Activated naive CD8-positive, alpha-beta T cell (primary cell): ENCODE measurements around the gene CAPN10.
"Not testable (repeated sequence)": the region's sequence is repeated elsewhere in the genome, so short reads cannot be mapped to it uniquely, and the experiment has no call there.

ENCODE experiments used
- H3K27ac Mint-ChIP-seq: one replicate; pipeline ENCODE4 v1.8.0; 2021; ENCODE audit warnings: mixed read lengths
- H3K27me3 Mint-ChIP-seq: one replicate; pipeline ENCODE4 v1.8.0; 2021; ENCODE audit warnings: mixed read lengths
- H3K36me3 Mint-ChIP-seq: one replicate; pipeline ENCODE4 v1.8.0; 2021; ENCODE audit warnings: mixed read lengths
- H3K4me1 Mint-ChIP-seq: one replicate; pipeline ENCODE4 v1.8.0; 2021; ENCODE audit warnings: low read depth, mixed read lengths
- H3K4me3 Mint-ChIP-seq: one replicate; pipeline ENCODE4 v1.8.0; 2021; ENCODE audit warnings: mild to moderate bottlenecking, mixed read lengths
- H3K9me3 Mint-ChIP-seq: one replicate; pipeline ENCODE4 v1.8.0; 2021; ENCODE audit warnings: low read depth, mixed read lengths

The CAPN10 gene

DNA sequence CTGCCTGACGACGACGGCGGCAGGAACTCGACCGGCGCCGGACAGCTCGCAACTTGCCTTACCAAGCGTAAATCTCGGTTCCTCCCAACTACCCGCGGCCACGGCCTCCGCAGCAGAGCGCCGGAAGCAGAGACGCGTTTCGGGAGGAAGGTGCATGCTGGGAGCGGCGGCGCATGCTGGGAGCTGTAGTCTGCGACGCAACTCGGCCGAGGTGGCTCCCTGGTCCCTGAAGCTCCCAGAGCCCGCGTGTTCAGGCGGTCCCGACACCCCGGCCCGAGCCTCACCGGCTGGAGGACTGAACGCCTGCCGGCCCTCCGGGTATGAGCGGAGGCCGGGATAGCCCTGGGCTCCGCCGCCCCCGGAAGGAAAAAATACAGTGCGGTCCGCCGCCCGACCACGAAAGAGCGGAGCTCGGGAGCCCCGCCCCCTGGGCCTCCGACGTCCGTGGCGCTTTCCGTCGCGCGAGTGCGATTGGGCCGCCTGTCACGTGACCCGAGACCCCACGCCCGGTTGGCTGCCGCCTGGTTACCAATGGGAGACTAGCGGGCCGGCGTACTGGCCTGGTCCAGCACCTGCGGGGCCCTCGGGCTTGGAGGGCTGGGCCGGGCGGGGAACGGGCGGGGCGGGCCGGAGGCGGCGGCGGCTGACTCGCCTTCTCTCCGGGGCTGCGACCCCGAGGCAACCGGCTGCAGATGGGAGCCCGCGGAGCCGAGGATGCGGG is at the start of gene CAPN10:
Gene CAPN10 (plus strand): TSS at position 537 of the 721 bp plus-strand sequence. CDS start 178 bp downstream, at position 715.
- Mint-ChIP-seq H3K4me3 (peak within 1 kb of the TSS; percentile 97), H3K27ac (peak within 1 kb of the TSS; percentile 85), H3K36me3 (peaks cover 1% of the 10 kb centered on the region), H3K27me3 (no peaks in the 10 kb centered on the region), H3K9me3 (no peaks in the 10 kb centered on the region), H3K4me1 (peaks cover 49% of the 10 kb centered on the region)

DNA sequence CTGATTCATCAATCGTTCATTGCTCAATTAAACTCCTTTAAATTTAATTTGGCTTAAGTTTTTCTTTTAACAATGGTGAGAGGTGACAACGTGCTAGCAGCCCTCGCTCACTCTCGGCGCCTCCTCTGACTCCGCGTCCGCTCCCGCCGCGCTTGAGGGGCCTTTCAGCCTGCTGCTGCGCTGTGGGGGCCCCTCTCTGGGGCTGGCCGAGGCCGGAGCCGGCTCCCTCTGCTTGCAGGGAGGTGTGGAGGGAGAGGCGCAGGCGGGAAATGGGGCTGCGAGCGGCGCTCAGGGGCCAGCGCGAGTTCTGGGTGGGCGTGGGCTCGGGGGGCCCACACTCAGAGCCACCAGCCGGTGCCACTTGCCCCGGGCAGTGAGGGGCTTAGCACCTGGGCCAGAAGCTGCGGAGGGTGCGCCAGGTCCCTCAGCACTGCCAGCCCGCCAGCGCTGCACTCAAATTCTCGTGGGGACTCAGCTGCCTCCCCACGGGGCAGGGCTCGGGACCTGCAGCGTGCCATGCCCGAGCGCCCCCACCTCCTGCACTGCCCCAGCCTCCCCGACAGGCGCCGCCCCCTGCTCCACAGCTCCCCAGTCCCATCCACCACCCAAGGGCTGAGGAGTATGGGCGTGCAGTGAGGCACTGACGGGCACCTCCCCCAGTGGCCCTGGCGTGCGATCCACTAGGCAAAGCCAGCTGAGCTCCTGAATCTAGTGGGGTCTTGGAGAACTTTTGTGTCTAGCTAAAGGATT is 48.3 kb upstream of the CAPN10 start:
- H3K36me3 Mint-ChIP-seq = peaks cover 30% of the 10 kb centered on the region
- peaks cover 14% of the 10 kb centered on the region for H3K4me1 Mint-ChIP-seq

DNA sequence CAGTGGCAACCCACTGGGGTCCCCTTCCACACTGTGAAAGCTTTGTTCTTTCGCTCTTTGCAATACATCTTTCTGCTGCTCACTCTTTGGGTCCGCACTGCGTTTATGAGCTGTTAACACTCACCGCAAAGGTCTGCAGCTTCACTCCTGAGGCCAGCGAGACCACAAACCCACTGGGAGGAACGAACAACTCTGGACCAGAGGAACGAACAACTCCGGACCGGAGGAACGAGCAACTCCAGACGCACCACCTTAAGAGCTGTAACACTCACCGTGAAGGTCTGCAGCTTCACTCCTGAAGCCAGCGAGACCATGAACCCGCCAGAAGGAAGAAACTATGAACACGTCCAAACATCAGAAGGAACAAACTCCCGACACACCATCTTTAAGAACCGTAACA is 47.4 kb upstream of the CAPN10 start:
- Mint-ChIP-seq H3K36me3 (peaks cover 29% of the 10 kb centered on the region), H3K4me1 (peaks cover 16% of the 10 kb centered on the region)
- not testable (repeated sequence) for H3K9me3 Mint-ChIP-seq, H3K27ac Mint-ChIP-seq, H3K4me3 Mint-ChIP-seq, H3K27me3 Mint-ChIP-seq

More for the DNA sequence above, 48.3 kb upstream of the CAPN10 start:
- H3K4me3 Mint-ChIP-seq = no peak overlapping the region
- H3K9me3 Mint-ChIP-seq = no peaks in the 10 kb centered on the region
- H3K27ac Mint-ChIP-seq = no peak overlapping the region
- H3K27me3 Mint-ChIP-seq = no peaks in the 10 kb centered on the region

GRCh38 chr2:240539906-240540305 is 46.6 kb upstream of the CAPN10 start:
- H3K4me1 Mint-ChIP-seq = peaks cover 17% of the 10 kb centered on the region
- no peak overlapping the region for H3K4me3 Mint-ChIP-seq
- no peaks in the 10 kb centered on the region for H3K27me3 Mint-ChIP-seq
- H3K27ac Mint-ChIP-seq = no peak overlapping the region
- no peaks in the 10 kb centered on the region for H3K9me3 Mint-ChIP-seq
- peaks cover 29% of the 10 kb centered on the region for H3K36me3 Mint-ChIP-seq

- no peaks in the 10 kb centered on the region for H3K9me3 Mint-ChIP-seq
- no peaks in the 10 kb centered on the region for H3K27me3 Mint-ChIP-seq
- peaks cover 19% of the 10 kb centered on the region for H3K36me3 Mint-ChIP-seq
- H3K4me3 Mint-ChIP-seq = no peak overlapping the region
- peaks cover 12% of the 10 kb centered on the region for H3K4me1 Mint-ChIP-seq
- H3K27ac Mint-ChIP-seq = no peak overlapping the region
Observed at GRCh38 chr2:240551288-240551687, 35.2 kb upstream of the CAPN10 start.

DNA sequence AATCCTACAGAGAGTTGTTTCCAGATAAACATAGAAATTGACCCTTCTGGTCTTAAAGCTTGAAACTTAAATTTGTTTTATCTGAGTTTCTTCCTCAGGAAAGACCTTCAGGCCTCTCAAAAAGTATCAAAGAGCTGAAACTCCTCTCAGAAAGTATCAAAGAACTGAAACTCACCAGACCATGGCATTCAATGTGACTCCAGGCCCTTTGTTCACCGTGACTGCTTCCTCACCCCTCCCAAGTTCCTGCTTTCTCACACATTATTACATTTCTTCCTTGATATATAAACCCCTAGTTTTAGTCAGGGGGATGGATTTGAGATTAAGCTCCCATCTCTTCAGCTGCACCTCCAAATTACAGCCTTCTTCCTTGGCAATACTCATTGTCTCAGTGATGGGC is 34.7 kb upstream of the CAPN10 start:
- no peaks in the 10 kb centered on the region for H3K27me3 Mint-ChIP-seq
- H3K4me1 Mint-ChIP-seq = peaks cover 17% of the 10 kb centered on the region
- no peak overlapping the region for H3K27ac Mint-ChIP-seq
- H3K36me3 Mint-ChIP-seq = peaks cover 19% of the 10 kb centered on the region
- H3K9me3 Mint-ChIP-seq = no peaks in the 10 kb centered on the region
- H3K4me3 Mint-ChIP-seq = no peak overlapping the region

GRCh38 chr2:240553956-240554480 is 32.5 kb upstream of the CAPN10 start:
- no peak overlapping the region for H3K4me3 Mint-ChIP-seq
- H3K4me1 Mint-ChIP-seq = peaks cover 28% of the 10 kb centered on the region
- no peaks in the 10 kb centered on the region for H3K27me3 Mint-ChIP-seq
- no peaks in the 10 kb centered on the region for H3K9me3 Mint-ChIP-seq
- no peak overlapping the region for H3K27ac Mint-ChIP-seq
- peaks cover 20% of the 10 kb centered on the region for H3K36me3 Mint-ChIP-seq

DNA sequence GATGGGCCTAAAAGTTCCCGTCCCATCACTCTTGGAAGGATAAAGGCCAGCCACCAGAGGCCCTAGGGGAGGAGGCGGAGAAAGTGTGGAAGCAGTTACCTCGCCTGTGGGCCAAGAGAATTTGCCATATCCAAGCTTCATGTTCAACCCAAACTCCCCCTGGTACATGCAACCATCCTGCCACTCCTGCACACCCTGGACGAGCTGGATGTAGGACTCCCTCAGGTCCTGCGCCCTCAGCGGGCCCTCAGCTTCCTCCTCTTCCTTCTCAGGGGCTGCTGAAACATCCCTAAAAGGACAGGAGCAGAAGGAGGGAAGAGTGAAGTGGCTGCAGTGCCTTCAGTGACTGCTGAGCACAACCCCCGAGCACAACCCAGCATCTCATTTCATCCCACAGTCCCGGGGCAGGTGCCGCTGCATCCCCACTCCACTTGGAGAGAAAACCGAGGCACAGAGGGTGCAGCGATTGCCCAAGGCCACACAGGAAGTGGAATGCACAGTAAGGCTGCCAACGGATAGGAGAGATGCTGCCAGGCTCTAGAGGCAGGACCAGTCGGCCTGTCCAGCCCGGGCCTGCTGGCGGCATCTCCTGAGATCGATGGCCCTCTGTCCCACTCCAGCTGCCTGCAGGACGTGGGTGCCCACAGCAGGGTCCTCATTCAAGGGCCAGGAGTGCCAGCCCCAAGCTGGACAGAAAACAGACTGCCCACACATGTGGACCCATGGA is 31.6 kb upstream of the CAPN10 start:
- no peak overlapping the region for H3K4me3 Mint-ChIP-seq
- peaks cover 37% of the 10 kb centered on the region for H3K4me1 Mint-ChIP-seq
- H3K27ac Mint-ChIP-seq = no peak overlapping the region
- no peaks in the 10 kb centered on the region for H3K9me3 Mint-ChIP-seq
- H3K36me3 Mint-ChIP-seq = peaks cover 19% of the 10 kb centered on the region
- H3K27me3 Mint-ChIP-seq = no peaks in the 10 kb centered on the region

- Mint-ChIP-seq H3K4me3 (no peak overlapping the region), H3K36me3 (peaks cover 17% of the 10 kb centered on the region), H3K4me1 (peaks cover 37% of the 10 kb centered on the region), H3K27me3 (no peaks in the 10 kb centered on the region), H3K9me3 (no peaks in the 10 kb centered on the region), H3K27ac (no peak overlapping the region)
Observed at GRCh38 chr2:240555541-240556250, 30.8 kb upstream of the CAPN10 start.

DNA sequence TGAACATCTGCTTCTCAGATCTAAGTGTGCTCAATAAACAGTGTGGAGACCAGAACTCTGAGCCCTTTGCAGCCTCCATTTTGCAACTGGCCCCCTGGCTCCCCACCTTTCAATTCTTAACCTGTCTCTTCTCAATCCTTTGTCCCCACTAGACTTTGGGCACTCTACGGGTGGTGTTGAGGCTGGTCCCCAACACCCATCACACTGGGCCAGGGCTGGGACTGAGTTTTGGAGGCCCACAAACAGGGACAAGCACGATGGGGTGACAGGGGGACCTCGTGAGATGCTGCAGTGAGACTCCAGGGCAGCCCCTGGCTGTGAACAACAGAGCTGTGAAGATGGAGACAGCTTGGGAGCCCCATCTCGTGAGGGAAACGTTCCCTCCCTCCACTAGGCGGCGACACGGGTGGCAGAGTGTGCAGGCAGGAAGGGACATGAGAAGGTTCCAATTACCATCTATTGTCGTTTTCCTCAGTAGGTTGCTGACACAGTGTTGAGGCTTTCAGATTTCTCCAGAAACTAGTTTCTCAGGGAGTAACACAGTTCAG is 29.9 kb upstream of the CAPN10 start:
- Mint-ChIP-seq H3K4me1 (peaks cover 41% of the 10 kb centered on the region), H3K4me3 (peak overlapping the region; percentile 63), H3K27me3 (no peaks in the 10 kb centered on the region), H3K27ac (no peak overlapping the region), H3K9me3 (no peaks in the 10 kb centered on the region), H3K36me3 (peaks cover 12% of the 10 kb centered on the region)

- no peaks in the 10 kb centered on the region for H3K9me3 Mint-ChIP-seq
- peak overlapping the region; percentile 63 for H3K4me3 Mint-ChIP-seq
- peaks cover 44% of the 10 kb centered on the region for H3K4me1 Mint-ChIP-seq
- no peak overlapping the region for H3K27ac Mint-ChIP-seq
- no peaks in the 10 kb centered on the region for H3K27me3 Mint-ChIP-seq
- H3K36me3 Mint-ChIP-seq = peaks cover 9% of the 10 kb centered on the region
Observed at GRCh38 chr2:240557101-240557751, 29.3 kb upstream of the CAPN10 start.

- H3K27me3 Mint-ChIP-seq = no peaks in the 10 kb centered on the region
- peaks cover 9% of the 10 kb centered on the region for H3K36me3 Mint-ChIP-seq
- H3K4me3 Mint-ChIP-seq = peak within 1 kb of the TSS; percentile 93
- H3K9me3 Mint-ChIP-seq = no peaks in the 10 kb centered on the region
- peak within 1 kb of the TSS; percentile 95 for H3K27ac Mint-ChIP-seq
- H3K4me1 Mint-ChIP-seq = peaks cover 49% of the 10 kb centered on the region
Observed at GRCh38 chr2:240557808-240558207, 28.7 kb upstream of the CAPN10 start, which contains the start of gene ANKMY1. ANKMY1 (minus strand) TSS chr2:240557988; CDS start chr2:240557335, 653 bp downstream.

- peak overlapping the region; percentile 93 for H3K4me3 Mint-ChIP-seq
- peaks cover 9% of the 10 kb centered on the region for H3K36me3 Mint-ChIP-seq
Observed at GRCh38 chr2:240558236-240558761, 28.2 kb upstream of the CAPN10 start.

More at GRCh38 chr2:240558236-240558761, 28.2 kb upstream of the CAPN10 start:
- Mint-ChIP-seq H3K4me1 (peaks cover 54% of the 10 kb centered on the region), H3K27me3 (no peaks in the 10 kb centered on the region), H3K9me3 (no peaks in the 10 kb centered on the region), H3K27ac (peak overlapping the region; percentile 64)
